ENCODE data around the gene ALX3.
A peak's percentile ranks its signal among the peaks of the same experiment; 100 is the strongest.

DNA sequence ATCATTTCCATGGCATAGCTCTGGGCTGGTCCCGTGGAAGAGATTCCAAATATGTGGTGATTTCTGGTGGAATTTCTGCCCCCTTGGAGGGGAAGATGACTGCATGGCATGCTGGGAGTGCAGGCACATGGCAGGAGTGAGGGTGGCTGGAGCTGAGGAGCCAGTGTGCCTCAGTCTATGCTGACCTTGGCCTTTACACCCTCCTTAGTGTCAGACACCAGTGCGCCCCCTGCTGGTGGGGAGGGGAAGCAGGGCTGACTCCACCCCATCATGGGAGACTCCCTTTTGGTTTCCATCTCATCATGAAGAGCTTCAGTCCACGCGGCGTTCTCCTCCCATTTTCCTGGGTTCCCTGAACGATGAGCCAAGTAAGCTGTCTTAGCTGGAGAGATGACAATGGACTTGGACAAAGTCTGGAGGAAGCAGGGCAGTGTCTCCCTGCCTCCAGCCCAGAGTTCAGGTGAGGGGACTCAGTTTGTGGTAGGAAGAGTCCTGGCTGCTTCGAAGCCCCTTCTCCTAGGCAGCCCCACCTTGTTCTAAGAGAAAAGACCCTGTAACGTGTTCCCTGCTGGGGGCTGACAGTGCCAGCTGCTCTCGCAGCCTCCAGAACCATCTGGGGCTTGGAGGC lies 10.3 kb downstream of the ALX3 start:
- TF ChIP-seq, protein P1, sequence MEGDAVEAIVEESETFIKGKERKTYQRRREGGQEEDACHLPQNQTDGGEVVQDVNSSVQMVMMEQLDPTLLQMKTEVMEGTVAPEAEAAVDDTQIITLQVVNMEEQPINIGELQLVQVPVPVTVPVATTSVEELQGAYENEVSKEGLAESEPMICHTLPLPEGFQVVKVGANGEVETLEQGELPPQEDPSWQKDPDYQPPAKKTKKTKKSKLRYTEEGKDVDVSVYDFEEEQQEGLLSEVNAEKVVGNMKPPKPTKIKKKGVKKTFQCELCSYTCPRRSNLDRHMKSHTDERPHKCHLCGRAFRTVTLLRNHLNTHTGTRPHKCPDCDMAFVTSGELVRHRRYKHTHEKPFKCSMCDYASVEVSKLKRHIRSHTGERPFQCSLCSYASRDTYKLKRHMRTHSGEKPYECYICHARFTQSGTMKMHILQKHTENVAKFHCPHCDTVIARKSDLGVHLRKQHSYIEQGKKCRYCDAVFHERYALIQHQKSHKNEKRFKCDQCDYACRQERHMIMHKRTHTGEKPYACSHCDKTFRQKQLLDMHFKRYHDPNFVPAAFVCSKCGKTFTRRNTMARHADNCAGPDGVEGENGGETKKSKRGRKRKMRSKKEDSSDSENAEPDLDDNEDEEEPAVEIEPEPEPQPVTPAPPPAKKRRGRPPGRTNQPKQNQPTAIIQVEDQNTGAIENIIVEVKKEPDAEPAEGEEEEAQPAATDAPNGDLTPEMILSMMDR (IDR thresholded peaks at IDR 0.05) = peak; percentile 57 to 68 (median 63)
- TF ChIP-seq POLR2A (IDR thresholded peaks at IDR 0.05) (no peak), EP300 (IDR thresholded peaks at IDR 0.05; ENCODE audit: low read depth) (no peak)

Data from transverse colon (tissue), 3 donors.